Measurements from ENCODE around the gene DLAT.
A peak's percentile ranks its signal among the peaks of the same experiment; 100 is the strongest.

DLAT gene

DNA sequence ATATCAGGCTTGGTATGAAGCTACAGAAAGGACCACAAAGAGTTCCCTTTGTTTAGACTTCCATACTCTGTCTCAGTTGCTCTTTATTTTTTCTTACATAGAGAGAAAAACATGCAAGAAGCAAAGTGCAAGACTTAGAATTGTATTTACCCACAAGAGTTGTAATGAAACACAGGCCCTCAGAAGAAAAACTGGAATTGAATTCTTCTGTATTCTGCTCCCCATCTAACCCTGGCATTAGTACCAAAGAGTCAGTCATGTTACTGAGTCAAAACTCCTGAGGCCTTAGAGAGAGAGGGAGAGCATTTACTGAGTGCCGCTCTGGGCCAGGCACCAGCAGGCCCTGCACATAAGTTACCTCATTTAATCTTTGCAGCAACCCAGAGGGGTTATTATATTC lies 43.9 kb upstream of the DLAT start:
- DNase-seq (ENCODE audit: low read depth in 2 of 2) = no peak
- no peak overlapping the region for H3K4me3 ChIP-seq (replicated peaks in 1 of 2; ENCODE audit: low read depth in 2 of 2, low read length in 2 of 2)
- TF ChIP-seq CTCF (IDR thresholded peaks at IDR 0.05; ENCODE audit: low read depth, low read length) = no peak

DNA sequence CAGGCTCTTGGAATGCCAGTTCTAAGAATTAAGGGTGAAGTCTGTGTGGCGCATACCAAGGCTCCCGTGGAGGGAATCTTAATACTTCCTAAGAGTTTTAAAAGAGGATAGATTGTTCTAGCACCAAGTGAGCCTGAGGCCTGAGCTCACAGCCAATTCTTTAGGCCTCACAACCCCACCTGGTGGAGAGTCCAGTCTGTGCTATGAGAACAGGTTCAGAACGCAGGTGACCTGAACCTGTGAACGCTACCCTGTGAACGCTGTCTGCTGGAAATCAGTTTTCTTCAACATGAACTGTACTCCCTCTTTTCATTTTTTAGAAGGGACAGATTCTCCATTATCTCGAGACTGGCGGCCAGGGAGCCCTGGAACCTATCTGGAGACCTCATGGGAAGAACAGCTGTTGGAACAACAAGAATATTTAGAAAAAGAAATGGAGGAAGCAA lies 43.2 kb upstream of the DLAT start:
- no peak overlapping the region for H3K4me3 ChIP-seq (replicated peaks in 1 of 2; ENCODE audit: low read depth in 2 of 2, low read length in 2 of 2)
- peak; percentile 63 for TF ChIP-seq CTCF (IDR thresholded peaks at IDR 0.05; ENCODE audit: low read depth, low read length)
- DNase-seq (ENCODE audit: low read depth in 2 of 2) = peak; percentile 60 to 62

DNA sequence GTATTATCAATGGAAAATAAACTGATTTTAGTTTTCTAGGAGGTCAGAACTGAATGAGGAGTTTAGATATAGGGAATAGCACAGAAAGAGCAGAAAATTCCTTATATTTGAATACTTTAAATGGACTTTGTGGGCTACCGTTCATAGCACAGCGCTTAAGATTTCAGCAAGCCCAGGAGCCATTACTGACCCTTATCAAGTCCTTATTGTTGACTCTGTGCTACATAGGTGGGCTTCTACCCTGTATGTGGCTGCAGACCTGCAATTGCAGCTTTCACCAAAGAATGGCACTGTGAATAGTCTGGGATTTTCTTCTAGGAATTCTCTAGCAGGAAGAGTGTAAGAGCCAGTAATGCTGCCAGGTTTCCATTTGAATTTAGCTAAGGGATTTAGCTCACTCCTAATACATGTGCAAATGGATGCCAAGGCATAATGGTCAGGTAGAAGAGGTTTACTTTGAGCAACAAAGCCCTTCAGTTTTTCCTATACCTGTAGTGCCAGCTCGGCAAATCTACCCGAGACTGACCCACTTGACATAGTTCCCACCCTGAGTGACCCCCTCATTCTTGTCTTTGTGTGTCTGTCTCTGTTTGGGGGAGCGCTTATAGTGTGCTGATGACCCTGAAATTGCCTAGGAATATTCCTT lies 42.5 kb upstream of the DLAT start:
- no peak for DNase-seq (ENCODE audit: low read depth in 2 of 2)
- no peak overlapping the region for H3K4me3 ChIP-seq (replicated peaks in 1 of 2; ENCODE audit: low read depth in 2 of 2, low read length in 2 of 2)
- TF ChIP-seq CTCF (IDR thresholded peaks at IDR 0.05; ENCODE audit: low read depth, low read length) = no peak

DNA sequence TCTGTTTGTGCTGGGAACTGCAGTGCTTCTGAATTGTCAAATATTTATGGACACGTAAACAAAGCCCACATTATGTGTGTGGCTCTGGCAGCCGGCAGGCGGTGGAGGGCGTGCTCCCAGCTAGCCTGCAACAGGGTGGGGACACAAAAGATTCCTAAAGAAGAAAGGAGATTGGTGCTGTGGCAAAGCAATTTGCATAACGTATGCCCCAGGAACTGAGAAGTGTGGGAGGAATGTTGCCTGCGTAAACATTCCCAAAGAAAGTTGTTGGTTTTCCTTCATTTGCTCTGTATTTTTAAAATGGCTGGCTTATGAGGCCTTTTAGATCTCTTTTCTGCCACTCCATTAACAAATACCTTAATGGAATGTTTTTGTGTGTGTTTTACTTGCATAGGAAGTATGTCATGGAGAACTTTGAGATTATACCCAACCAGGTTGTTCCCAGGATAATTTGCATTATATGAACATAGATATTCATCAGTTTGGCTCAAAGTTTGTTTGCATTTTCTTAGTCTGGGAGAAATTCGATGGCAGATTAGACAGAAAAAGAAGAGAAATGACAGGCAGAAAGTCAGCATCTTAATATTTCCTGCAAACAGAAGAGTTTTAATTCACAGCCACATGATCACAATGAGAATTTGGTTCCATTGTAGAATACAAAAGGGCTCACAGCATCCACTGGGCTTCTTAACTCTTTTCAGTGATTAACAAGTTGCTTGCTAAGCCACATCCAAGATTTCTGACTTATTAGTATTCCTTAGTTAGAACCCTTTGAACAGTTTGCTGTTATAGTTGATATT lies 41.8 kb upstream of the DLAT start:
- peak in 1 of 2 donors; percentile 63 for DNase-seq (ENCODE audit: low read depth in 2 of 2)
- no peak overlapping the region for H3K4me3 ChIP-seq (replicated peaks in 1 of 2; ENCODE audit: low read depth in 2 of 2, low read length in 2 of 2)
- TF ChIP-seq CTCF (IDR thresholded peaks at IDR 0.05; ENCODE audit: low read depth, low read length) = no peak

DNA sequence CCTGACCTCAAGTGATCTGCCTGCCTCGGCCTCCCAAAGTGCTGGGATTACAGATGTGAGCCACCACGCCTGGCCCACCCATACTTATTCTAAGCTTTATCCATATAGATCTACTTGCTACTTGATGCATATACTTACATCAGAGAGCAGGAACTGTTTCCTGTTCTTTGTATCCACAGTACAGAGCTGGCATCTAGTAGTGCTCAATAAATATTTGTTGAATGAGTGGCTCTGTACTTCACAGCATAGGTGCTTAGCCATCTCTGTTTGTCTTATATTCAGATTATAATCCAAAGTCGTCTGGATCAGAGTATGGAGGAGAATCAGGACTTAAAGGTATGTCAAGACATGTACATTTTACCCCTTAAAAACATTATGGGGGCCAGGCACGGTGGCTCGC lies 38.6 kb upstream of the DLAT start:
- TF ChIP-seq CTCF (IDR thresholded peaks at IDR 0.05; ENCODE audit: low read depth, low read length) = no peak
- no peak for DNase-seq (ENCODE audit: low read depth in 2 of 2)
- no peak overlapping the region for H3K4me3 ChIP-seq (replicated peaks in 1 of 2; ENCODE audit: low read depth in 2 of 2, low read length in 2 of 2)

DNA sequence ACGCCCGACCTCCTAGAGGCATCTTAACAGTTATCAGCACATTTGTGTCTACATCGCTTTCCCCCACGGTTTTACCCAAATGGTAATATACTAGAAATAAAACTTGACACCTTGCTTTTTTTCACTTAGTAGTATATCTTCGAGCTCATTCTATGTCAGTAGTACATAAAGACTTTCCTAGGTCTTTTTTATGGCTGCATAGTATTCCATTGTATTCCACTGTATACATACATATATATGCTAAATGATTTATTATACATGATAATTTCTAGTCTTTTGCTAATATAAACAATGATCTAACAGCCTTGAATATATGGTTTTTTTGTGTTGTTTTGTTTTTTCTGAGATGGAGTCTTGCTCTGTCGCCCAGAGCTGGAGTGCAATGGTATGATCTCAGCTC lies 34.8 kb upstream of the DLAT start:
- TF ChIP-seq CTCF (IDR thresholded peaks at IDR 0.05; ENCODE audit: low read depth, low read length) = no peak
- H3K4me3 ChIP-seq (replicated peaks in 1 of 2; ENCODE audit: low read depth in 2 of 2, low read length in 2 of 2) = no peak overlapping the region
- DNase-seq (ENCODE audit: low read depth in 2 of 2) = no peak

Data from cardiac fibroblast (primary cell).